Choroid plexus epithelial cell (primary cell): ENCODE data around the gene ZNF512B.
A peak's percentile ranks its signal among the peaks of the same experiment; 100 is the strongest.

Experiments used
- DNase-seq: peaks from one replicate; pipeline ENCODE4 v3.0.0-alpha.2; 2010; ENCODE audit warnings: low read depth
- H3K4me3 ChIP-seq: 2 replicates; pipeline ENCODE4 v1.5.1; 2011; ENCODE audit warnings: low read depth, mild to moderate bottlenecking, control low read depth, low read length, moderate library complexity
- CTCF ChIP-seq: conservative IDR thresholded peaks from 2 replicates; pipeline ENCODE4 v1.5.1; 2011; ENCODE audit warnings: low read depth, mild to moderate bottlenecking, control low read depth, inconsistent platforms, low read length, moderate library complexity

ZNF512B gene

GRCh38 chr20:64006902-64007301, 37.2 kb upstream of the ZNF512B start:
- TF ChIP-seq CTCF: no peak
- DNase-seq: no peak
- H3K4me3 ChIP-seq: no peak overlapping the region

- DNase-seq: no peak
- TF ChIP-seq CTCF: no peak
Measured at GRCh38 chr20:64006490-64006889, 36.8 kb upstream of the ZNF512B start.

GRCh38 chr20:64005394-64005793, 35.7 kb upstream of the ZNF512B start:
- TF ChIP-seq CTCF: no peak
- H3K4me3 ChIP-seq: no peak overlapping the region

More at GRCh38 chr20:64006490-64006889, 36.8 kb upstream of the ZNF512B start:
- H3K4me3 ChIP-seq: no peak overlapping the region

GRCh38 chr20:64003960-64004725, 34.4 kb upstream of the ZNF512B start:
- no peak overlapping the region for H3K4me3 ChIP-seq
- TF ChIP-seq CTCF: no peak
- DNase-seq: no peak

More at GRCh38 chr20:64005394-64005793, 35.7 kb upstream of the ZNF512B start:
- DNase-seq: peak; percentile 52

GRCh38 chr20:64001607-64002011, 31.9 kb upstream of the ZNF512B start:
- TF ChIP-seq CTCF: no peak
- no peak overlapping the region for H3K4me3 ChIP-seq
- no peak for DNase-seq

- TF ChIP-seq CTCF: no peak
- no peak overlapping the region for H3K4me3 ChIP-seq
- no peak for DNase-seq
Measured at GRCh38 chr20:64000906-64001305, 31.2 kb upstream of the ZNF512B start.

GRCh38 chr20:63982937-63983336, 13.2 kb upstream of the ZNF512B start:
- no peak overlapping the region for H3K4me3 ChIP-seq
- TF ChIP-seq CTCF: no peak
- DNase-seq: no peak
